ENCODE measurements around the gene TSSK3. TPM values are rescaled to one million over a fixed set of nuclear protein-coding genes. Genes with fewer than 3 reads are reported as not detected.

TSSK3 gene
- total and polyA plus RNA-seq, 9 of the 15 experiments (the other 6 are each of a cell fraction or from before 2014, with no cell fraction given) = 0.27 to 2.8 (median 1.9) TPM

GRCh38 chr1:32377541-32378220 is 15.3 kb downstream of the TSSK3 start:
- 96% methylated on average over 12 of the region's 12 CpGs for WGBS (ENCODE audit: insufficient coverage, low coverage, missing lambda C conversion rate)
- TF ChIP-seq ASH1L (IDR thresholded peaks at IDR 0.05; ENCODE audit: borderline replicate concordance, low read depth, partially characterized antibody) (no peak), POLR3G (IDR thresholded peaks at IDR 0.05; ENCODE audit: extremely low read depth, insufficient read length, insufficient replicate concordance) (no peak), ZNF778 (CRISPR knock-in tag; IDR thresholded peaks at IDR 0.05) (no peak), RBM22 (IDR thresholded peaks at IDR 0.05; ENCODE audit: low read depth, low read length, poor library complexity, severe bottlenecking) (peak; percentile 42), RCOR1 (IDR thresholded peaks at IDR 0.05; ENCODE audit: borderline replicate concordance in 1 of 2, low read depth in 2 of 2, low read length in 2 of 2) (no peak), POLR2AphosphoS2 (IDR thresholded peaks at IDR 0.05; ENCODE audit: low read length) (peak; percentile 31; the same call in 1 of the 2 replicates), KDM4B (IDR thresholded peaks at IDR 0.05; ENCODE audit: borderline replicate concordance in 2 of 2, low read depth in 1 of 2) (no peak), ZNF280A (IDR thresholded peaks at IDR 0.05; ENCODE audit: low read depth, partially characterized antibody) (no peak), NFXL1 (CRISPR knock-in tag; IDR thresholded peaks at IDR 0.05) (no peak), RBFOX2 (IDR thresholded peaks at IDR 0.05; ENCODE audit: low read depth, low read length) (peak; percentile 53), POLR2G (IDR thresholded peaks at IDR 0.05; ENCODE audit: low read depth, low read length) (peak; percentile 40; the same call in 1 of the 2 replicates), SMARCA5 (IDR thresholded peaks at IDR 0.05) (no peak), MEF2A (IDR thresholded peaks at IDR 0.05; ENCODE audit: control insufficient read depth, low read depth, low read length) (no peak), WHSC1 (IDR thresholded peaks at IDR 0.05; ENCODE audit: low read length) (no peak), SNRNP70 (optimal IDR thresholded peaks at IDR 0.05; ENCODE audit: low read depth, low read length) (no peak), TFAM (CRISPR knock-in tag; conservative IDR thresholded peaks at IDR 0.05) (no peak), SMC3 (conservative IDR thresholded peaks at IDR 0.05; ENCODE audit: insufficient read depth, low read depth, low read length) (no peak), ETV6 (IDR thresholded peaks at IDR 0.05; ENCODE audit: borderline replicate concordance in 1 of 2, low read depth in 2 of 2, low read length in 1 of 2) (no peak), ETV6 (CRISPR knock-in tag; IDR thresholded peaks at IDR 0.05; ENCODE audit: borderline replicate concordance) (no peak), EP300 (IDR thresholded peaks at IDR 0.05; ENCODE audit: low read length) (no peak)
- TF ChIP-seq, protein P1, sequence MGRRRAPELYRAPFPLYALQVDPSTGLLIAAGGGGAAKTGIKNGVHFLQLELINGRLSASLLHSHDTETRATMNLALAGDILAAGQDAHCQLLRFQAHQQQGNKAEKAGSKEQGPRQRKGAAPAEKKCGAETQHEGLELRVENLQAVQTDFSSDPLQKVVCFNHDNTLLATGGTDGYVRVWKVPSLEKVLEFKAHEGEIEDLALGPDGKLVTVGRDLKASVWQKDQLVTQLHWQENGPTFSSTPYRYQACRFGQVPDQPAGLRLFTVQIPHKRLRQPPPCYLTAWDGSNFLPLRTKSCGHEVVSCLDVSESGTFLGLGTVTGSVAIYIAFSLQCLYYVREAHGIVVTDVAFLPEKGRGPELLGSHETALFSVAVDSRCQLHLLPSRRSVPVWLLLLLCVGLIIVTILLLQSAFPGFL (CRISPR knock-in tag; IDR thresholded peaks at IDR 0.05) = no peak

More at GRCh38 chr1:32377541-32378220, 15.3 kb downstream of the TSSK3 start:
- peak in 1 of 4 experiments; percentile 22 for DNase-seq (ENCODE audit: extremely low read depth in 1 of 4, low spot score in 3 of 4)
- Histone ChIP-seq H3K4me2 (ENCODE audit: insufficient read depth, low read length) (no peak overlapping the region), H3K4me1 (replicated peaks in 1 of 2; ENCODE audit: control insufficient read depth in 2 of 2, insufficient read depth in 2 of 2, low read length in 2 of 2) (no peaks in the 10 kb centered on the region), H3K9ac (ENCODE audit: insufficient read depth in 1 of 2, low read depth in 2 of 2, low read length in 2 of 2) (peak overlapping the region in 1 of 2 experiments; percentile 19; a peak in 1 of 4 replicates), H4K20me1 (replicated peaks; ENCODE audit: control insufficient read depth, insufficient read depth, low read length) (no peaks in the 10 kb centered on the region), H2AFZ (ENCODE audit: low read depth, low read length) (no peak overlapping the region), H3K36me3 (ENCODE audit: control insufficient read depth, insufficient read depth, low read length) (peaks cover 98% of the 10 kb centered on the region), H3K27me3 (ENCODE audit: control insufficient read depth in 2 of 2, insufficient read depth in 2 of 2, low read length in 2 of 2) (no peaks in the 10 kb centered on the region), H3K9me3 (replicated peaks; ENCODE audit: control insufficient read depth, insufficient read depth, low read depth, low read length) (no peaks in the 10 kb centered on the region), H3K9me1 (ENCODE audit: control insufficient read depth, insufficient read depth, low read length) (no peaks in the 10 kb centered on the region), H3K27ac (ENCODE audit: extremely low read depth, low read depth, low read length) (no peak overlapping the region), H3K79me2 (ENCODE audit: control insufficient read depth, insufficient read depth, low read length) (no peaks in the 10 kb centered on the region), H3K4me3 (no peak overlapping the region)
- POLR2A ChIA-PET = interaction anchor here (0.6 to 4.7 kb wide), 10 partner anchors 10 to 979 kb away, joined by 3 to 62 read pairs (median 4); partner anchors contain the start of gene BSDC1
- FAIRE-seq = no peak
- ATAC-seq = no peak; the same call in 2 of the 3 replicates
- intact Hi-C loops (cut with micrococcal nuclease) = no loop called here
- in situ Hi-C loops (cut with MboI) = no loop called here
- BruUV-seq (replicated peaks) = no TSS peak
- CTCF ChIA-PET (ENCODE audit: low intra/inter-chr PET ratio) = no interaction called here
